SW480 (cell line): Measurements from ENCODE around the gene ARRDC2.
A peak's percentile ranks its signal among the peaks of the same experiment; 100 is the strongest.
"Not testable (repeated sequence)": the region's sequence is repeated elsewhere in the genome, so short reads cannot be mapped to it uniquely, and the experiment has no call there.

Experiments used
- DNase-seq: peaks from one replicate; pipeline ENCODE4 v3.0.0-alpha.2; 2016; ENCODE audit warnings: low spot score

The ARRDC2 gene

GRCh38 chr19:18016209-18016910, 8.4 kb downstream of the ARRDC2 start:
- no peak for DNase-seq

GRCh38 chr19:18017275-18018083, 9.5 kb downstream of the ARRDC2 start:
- DNase-seq, result no peak

GRCh38 chr19:18020212-18021085, 12.5 kb downstream of the ARRDC2 start:
- DNase-seq, result no peak

- peak; percentile 52 for DNase-seq
These were observed 13.3 kb downstream of the ARRDC2 start for GRCh38 chr19:18021121-18021755.

- DNase-seq, result no peak
These were observed 15.8 kb downstream of the ARRDC2 start for GRCh38 chr19:18023622-18024251.

- no peak for DNase-seq
These were observed 19.2 kb downstream of the ARRDC2 start for GRCh38 chr19:18027151-18027550.

GRCh38 chr19:18029617-18030338, 21.8 kb downstream of the ARRDC2 start:
- DNase-seq, result peak; percentile 56

GRCh38 chr19:18031401-18031800, 23.4 kb downstream of the ARRDC2 start:
- DNase-seq, result not testable (repeated sequence)

GRCh38 chr19:18032102-18032501, 24.1 kb downstream of the ARRDC2 start:
- not testable (repeated sequence) for DNase-seq

- no peak for DNase-seq
These were observed 33.1 kb downstream of the ARRDC2 start for GRCh38 chr19:18041054-18041453.

- no peak for DNase-seq
These were observed 35.7 kb downstream of the ARRDC2 start for GRCh38 chr19:18043676-18044075.

GRCh38 chr19:18044825-18045304, 36.9 kb downstream of the ARRDC2 start:
- DNase-seq, result peak; percentile 59

- no peak for DNase-seq
These were observed 37.5 kb downstream of the ARRDC2 start for GRCh38 chr19:18045307-18046050.

- DNase-seq, result peak; percentile 36
These were observed 38.2 kb downstream of the ARRDC2 start for GRCh38 chr19:18046059-18046718.

- DNase-seq, result no peak
These were observed 41.4 kb downstream of the ARRDC2 start for GRCh38 chr19:18049385-18049784.

- DNase-seq, result no peak
These were observed 43.9 kb downstream of the ARRDC2 start for GRCh38 chr19:18051887-18052286.

GRCh38 chr19:18053576-18054219, 45.7 kb downstream of the ARRDC2 start:
- DNase-seq, result no peak

- no peak for DNase-seq
These were observed 48.0 kb downstream of the ARRDC2 start for GRCh38 chr19:18055967-18056366.

- DNase-seq, result no peak
These were observed 49.6 kb downstream of the ARRDC2 start for GRCh38 chr19:18057557-18057956.
